Regular cardiac myocyte (primary cell): ENCODE measurements around the gene CCNL2. TPM values are rescaled to one million over a fixed set of nuclear protein-coding genes. Genes with fewer than 3 reads are reported as not detected.

Source experiments
- total RNA-seq: library from RNA; depleted of rRNA; stranded (reverse); fragments of >200 nt; gene quantifications from 2 replicates; pipeline ENCODE4 v1.2.3, GENCODE V29; 2014

The CCNL2 gene
- 63.8 and 140 TPM in 2 replicates for total RNA-seq

GRCh38 chr1:1399187-1399871, at the start of gene CCNL2:
Gene CCNL2 (minus strand): TSS chr1:1399335. CDS start chr1:1399306, 29 bp downstream.

DNA sequence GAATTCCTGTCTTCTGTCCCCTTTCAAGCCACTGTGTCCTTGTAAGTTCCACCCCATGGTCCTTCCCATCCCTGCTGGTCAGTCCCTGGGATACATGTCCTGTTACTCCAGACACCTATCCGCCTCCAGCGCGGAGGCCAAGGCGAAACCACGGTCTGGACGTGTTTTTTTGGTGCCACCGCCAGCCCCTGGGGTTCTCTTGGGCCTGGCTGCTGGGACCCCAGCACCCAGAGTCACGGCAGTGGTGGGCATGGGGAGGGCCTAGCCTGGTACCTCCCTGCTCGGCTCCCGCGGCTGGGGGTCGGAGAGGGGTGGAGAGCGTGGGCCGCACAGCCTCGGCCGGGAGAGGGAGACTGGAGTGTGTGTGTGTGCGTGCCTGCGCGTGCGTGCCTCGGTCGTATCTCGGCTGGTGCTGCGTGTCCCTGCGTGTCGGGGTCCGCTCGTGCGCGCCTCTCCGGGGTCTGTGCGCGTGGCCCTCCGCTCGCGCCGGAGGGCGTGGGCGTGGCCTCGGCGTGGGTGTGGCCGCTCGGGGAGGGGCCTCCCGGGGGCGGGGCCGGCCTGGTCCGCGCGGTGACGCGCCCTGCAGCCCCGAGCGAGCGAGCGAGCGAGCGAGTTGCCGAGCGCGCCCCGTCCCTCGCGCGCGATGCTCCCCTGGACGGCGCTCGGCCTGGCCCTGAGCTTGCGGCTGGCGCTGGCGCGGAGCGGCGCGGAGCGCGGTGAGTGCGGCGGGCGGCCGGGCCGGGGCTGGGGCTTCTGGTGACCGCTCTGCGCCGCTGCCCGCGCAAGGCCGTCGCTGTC, 36.2 kb upstream of the CCNL2 start, which contains the start of gene VWA1:
Gene VWA1, plus strand, starts transcription at position 585 of the 798 bp plus-strand sequence. Its CDS starts 59 bp downstream, at position 644.

GRCh38 chr1:1421147-1421906, 22.2 kb upstream of the CCNL2 start, which contains the start of gene ANKRD65:
Gene ANKRD65 (minus strand): TSS chr1:1421276. CDS start chr1:1421005, 271 bp downstream.

GRCh38 chr1:1406821-1407635, 7.9 kb upstream of the CCNL2 start, which contains the start of gene MRPL20:
Gene MRPL20 (minus strand): TSS chr1:1407293. CDS start chr1:1407217, 76 bp downstream.

GRCh38 chr1:1374929-1375662, 24.0 kb downstream of the CCNL2 start, which contains the start of gene AURKAIP1:
Gene AURKAIP1 (minus strand): TSS chr1:1375207. CDS start chr1:1374756, 451 bp downstream.

GRCh38 chr1:1358433-1359271, 40.5 kb downstream of the CCNL2 start, which contains the start of gene MXRA8:
Gene MXRA8 (minus strand): TSS chr1:1358555. CDS start chr1:1358504, 51 bp downstream.

GRCh38 chr1:1349256-1350012, 49.7 kb downstream of the CCNL2 start, which contains the start of gene DVL1:
Gene DVL1 (minus strand): TSS chr1:1349418. CDS start chr1:1349065, 353 bp downstream.

Other genes with a start within 250 kb of the CCNL2 start
- gene TTLL10, start 225.5 kb downstream of the CCNL2 start, total RNA-seq = not detected in 2 replicates
- gene TNFRSF18, start 192.7 kb downstream of the CCNL2 start, total RNA-seq = 0.28 TPM in 1 of 2 replicates, not detected in the other
- gene TNFRSF4, start 185.2 kb downstream of the CCNL2 start, total RNA-seq = not detected in 2 replicates
- gene SDF4, start 167.3 kb downstream of the CCNL2 start, total RNA-seq = 90.1 and 109 TPM in 2 replicates
- gene B3GALT6, start 167.1 kb downstream of the CCNL2 start, total RNA-seq = 28.2 and 31.2 TPM in 2 replicates
- 0.38 and 0.85 TPM in 2 replicates for gene C1QTNF12, start 152.6 kb downstream of the CCNL2 start, total RNA-seq
- gene UBE2J2, start 125.5 kb downstream of the CCNL2 start, total RNA-seq = 31.3 and 43.5 TPM in 2 replicates
- 0.58 and 1.4 TPM in 2 replicates for gene SCNN1D, start 118.9 kb downstream of the CCNL2 start, total RNA-seq
- 33.0 and 34.3 TPM in 2 replicates for gene ACAP3, start 91.4 kb downstream of the CCNL2 start, total RNA-seq
- gene PUSL1, start 90.7 kb downstream of the CCNL2 start, total RNA-seq = 8.7 and 22.8 TPM in 2 replicates
- gene INTS11, start 74.7 kb downstream of the CCNL2 start, total RNA-seq = 34.1 and 42.0 TPM in 2 replicates
- 9.0 and 11.5 TPM in 2 replicates for gene CPTP, start 74.5 kb downstream of the CCNL2 start, total RNA-seq
- under 0.01 TPM in 2 replicates for gene TAS1R3, start 68.1 kb downstream of the CCNL2 start, total RNA-seq
- 86.0 and 119 TPM in 2 replicates for gene DVL1, start 49.9 kb downstream of the CCNL2 start, total RNA-seq
- gene MXRA8, start 40.8 kb downstream of the CCNL2 start, total RNA-seq = 121 and 141 TPM in 2 replicates
- gene AURKAIP1, start 24.1 kb downstream of the CCNL2 start, total RNA-seq = 82.6 and 152 TPM in 2 replicates
- 58.9 and 129 TPM in 2 replicates for gene MRPL20, start 8.0 kb upstream of the CCNL2 start, total RNA-seq
- gene ANKRD65, start 21.9 kb upstream of the CCNL2 start, total RNA-seq = under 0.01 TPM in 2 replicates
- 2.9 and 9.0 TPM in 2 replicates for gene VWA1, start 36.4 kb upstream of the CCNL2 start, total RNA-seq
- not detected in 2 replicates for gene ATAD3C, start 50.4 kb upstream of the CCNL2 start, total RNA-seq
- 15.8 and 46.6 TPM in 2 replicates for gene ATAD3B, start 72.4 kb upstream of the CCNL2 start, total RNA-seq
- gene ATAD3A, start 112.8 kb upstream of the CCNL2 start, total RNA-seq = 18.9 and 64.2 TPM in 2 replicates
- gene TMEM240, start 141.3 kb upstream of the CCNL2 start, total RNA-seq = 1.5 and 3.7 TPM in 2 replicates
- 71.9 and 130 TPM in 2 replicates for gene SSU72, start 175.5 kb upstream of the CCNL2 start, total RNA-seq
- gene FNDC10, start 200.8 kb upstream of the CCNL2 start, total RNA-seq = 1.3 and 1.7 TPM in 2 replicates
- gene MIB2, start 216.2 kb upstream of the CCNL2 start, total RNA-seq = 62.1 and 115 TPM in 2 replicates
- 8.1 and 10.7 TPM in 2 replicates for gene MMP23B, start 232.8 kb upstream of the CCNL2 start, total RNA-seq